PC-9 (cell line): ENCODE measurements around the gene PPP1R7. TPM values are rescaled to one million over a fixed set of nuclear protein-coding genes. Genes with fewer than 3 reads are reported as not detected.

Source experiments
- BruUV-seq: library from RNA; stranded (reverse); fragments of 400-500 nt; replicated peaks from 2 replicates; lab custom pipeline; 2021; lab: Mats Ljungman, UMichigan
- CTCF ChIA-PET: fragments of 300-600 bp; sonication (Branson Sonifier 250); formaldehyde crosslinking; loops from one replicate; lab custom pipeline; 2022; ENCODE audit warnings: antibody characterized with exemption; lab: Charles Lee
- POLR2A ChIA-PET: fragments of 300-600 bp; sonication (Branson Sonifier 250); formaldehyde crosslinking; loops from one replicate; lab custom pipeline; 2022; ENCODE audit warnings: antibody characterized with exemption; ENCODE audit not compliant: unreplicated experiment; lab: Charles Lee
- DNase-seq, 2 experiments: peaks; one replicate each; pipeline versions ENCODE4 v3.0.0 to v3.0.0-alpha.2; 2015 to 2022; ENCODE audit warnings: mixed read lengths in 1 of 2
- H2AFZ ChIP-seq: fragments of 200-600 bp; sonication (generic); 2 replicates; pipeline ENCODE4 v1.8.1; 2017; ENCODE audit warnings: antibody characterized with exemption
- H3F3A ChIP-seq: fragments of 200-600 bp; sonication (generic); 2 replicates; pipeline ENCODE4 v1.8.1; 2017; ENCODE audit warnings: antibody characterized with exemption, mild to moderate bottlenecking, low read depth; ENCODE audit not compliant: insufficient read depth
- H3K27ac ChIP-seq: fragments of 200-600 bp; sonication (generic); 2 replicates; pipeline ENCODE4 v1.6.1; 2016; ENCODE audit warnings: mixed run types
- H3K27me3 ChIP-seq: fragments of 200-600 bp; sonication (generic); 2 replicates; pipeline ENCODE4 v1.6.1; 2016; ENCODE audit warnings: low read depth, mixed run types; ENCODE audit not compliant: insufficient read depth
- H3K36me3 ChIP-seq: fragments of 200-600 bp; sonication (generic); 2 replicates; pipeline ENCODE4 v1.6.1; 2016; ENCODE audit warnings: low read depth, mixed run types
- H3K4me1 ChIP-seq: fragments of 200-600 bp; sonication (generic); replicated peaks from 2 replicates; pipeline ENCODE4 v1.6.1; 2016; ENCODE audit warnings: mixed run types; ENCODE audit not compliant: insufficient read depth
- H3K4me2 ChIP-seq: fragments of 200-600 bp; sonication (generic); 2 replicates; pipeline ENCODE4 v1.6.1; 2017; ENCODE audit warnings: mixed run types
- H3K4me3 ChIP-seq: fragments of 200-600 bp; sonication (generic); 2 replicates; pipeline ENCODE4 v1.6.1; 2016; ENCODE audit warnings: mixed run types
- H3K79me2 ChIP-seq: fragments of 200-600 bp; sonication (generic); 2 replicates; pipeline ENCODE4 v1.6.1; 2017; ENCODE audit warnings: low read depth, mixed run types
- H3K9me2 ChIP-seq: fragments of 200-600 bp; sonication (generic); 2 replicates; pipeline ENCODE4 v1.8.1; 2017; ENCODE audit warnings: mild to moderate bottlenecking; ENCODE audit not compliant: insufficient read depth
- H3K9me3 ChIP-seq: fragments of 200-600 bp; sonication (generic); 2 replicates; pipeline ENCODE4 v1.8.1; 2016; ENCODE audit warnings: low read depth; ENCODE audit not compliant: insufficient read depth
- H4K20me1 ChIP-seq: fragments of 200-600 bp; sonication (generic); 2 replicates; pipeline ENCODE4 v1.8.1; 2017; ENCODE audit not compliant: insufficient read depth
- CTCF ChIP-seq: fragments of 200-600 bp; sonication (generic); conservative IDR thresholded peaks from 2 replicates; pipeline ENCODE4 v1.6.1; 2017; ENCODE audit warnings: mixed run types, antibody characterized with exemption, mild to moderate bottlenecking, moderate library complexity
- EZH2 ChIP-seq: fragments of 200-600 bp; sonication (generic); IDR thresholded peaks from 2 replicates; pipeline ENCODE4 v1.8.0; 2017; ENCODE audit warnings: antibody characterized with exemption, low read depth
- intact Hi-C: fragments of 100-400 bp; cut with micrococcal nuclease; formaldehyde crosslinking; loops from one replicate; pipeline ENCODE4 v1.10.0; 2022; ENCODE audit not compliant: unreplicated experiment
- total RNA-seq: library from RNA; stranded (reverse); gene quantifications from 2 replicates; pipeline ENCODE4 v1.2.3, GENCODE V29; 2021

The PPP1R7 gene
- total RNA-seq, 1 experiment from 2014 or later = 113 TPM

DNA sequence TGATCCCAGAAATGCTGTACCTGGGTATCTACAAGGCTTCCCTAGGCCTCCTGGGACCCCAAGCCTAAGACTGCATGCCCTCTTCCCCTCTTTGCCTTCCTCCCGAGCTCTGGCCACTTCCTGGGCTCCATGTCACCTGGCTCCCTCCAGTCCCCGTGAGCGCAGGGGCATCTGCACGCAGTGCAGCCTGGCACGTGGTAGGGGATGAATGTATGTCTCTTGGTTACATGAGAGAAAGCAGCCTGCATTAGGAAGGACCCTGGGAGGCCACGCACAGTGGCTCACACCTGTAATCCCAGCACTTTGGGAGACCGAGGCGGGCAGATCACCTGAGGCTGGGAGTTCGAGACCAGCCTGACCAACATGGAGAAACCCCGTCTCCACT, 16.8 kb upstream of the PPP1R7 start:
- H3K4me1 ChIP-seq = no peaks in the 10 kb centered on the region
- no peaks in the 10 kb centered on the region for H4K20me1 ChIP-seq
- no peak overlapping the region for H3K27ac ChIP-seq
- no peak for DNase-seq
- H3K79me2 ChIP-seq = no peaks in the 10 kb centered on the region
- H3K4me3 ChIP-seq = no peak overlapping the region
- no peak for TF ChIP-seq EZH2
- TF ChIP-seq CTCF = no peak
- H3K27me3 ChIP-seq = no peaks in the 10 kb centered on the region
- BruUV-seq = no TSS peak
- H3F3A ChIP-seq = no peaks in the 10 kb centered on the region
- no peaks in the 10 kb centered on the region for H3K9me3 ChIP-seq
- ChIA-PET POLR2A (no interaction called here), CTCF (no interaction called here)
- intact Hi-C loops = no loop called here
- 0 out of 2 replicates have a peak, but pooled peaks cover 5% of the 10 kb centered on the region for H3K36me3 ChIP-seq
- no peak overlapping the region for H3K4me2 ChIP-seq
- no peak overlapping the region for H2AFZ ChIP-seq
- H3K9me2 ChIP-seq = no peaks in the 10 kb centered on the region

- Histone ChIP-seq H3K36me3 (0 out of 2 replicates have a peak, but pooled peaks cover 5% of the 10 kb centered on the region), H3K27ac (no peak overlapping the region), H3K4me3 (no peak overlapping the region), H3K4me1 (no peaks in the 10 kb centered on the region), H3K27me3 (no peaks in the 10 kb centered on the region), H3F3A (no peaks in the 10 kb centered on the region), H3K9me2 (no peaks in the 10 kb centered on the region), H4K20me1 (no peaks in the 10 kb centered on the region), H2AFZ (no peak overlapping the region), H3K4me2 (no peak overlapping the region), H3K79me2 (no peaks in the 10 kb centered on the region), H3K9me3 (no peaks in the 10 kb centered on the region)
- TF ChIP-seq CTCF (no peak), EZH2 (no peak)
- POLR2A ChIA-PET = no interaction called here
- CTCF ChIA-PET = no interaction called here
- no TSS peak for BruUV-seq
- intact Hi-C loops = no loop called here
- no peak for DNase-seq
These were observed 15.6 kb upstream of the PPP1R7 start for GRCh38 chr2:241134711-241135110.

DNA sequence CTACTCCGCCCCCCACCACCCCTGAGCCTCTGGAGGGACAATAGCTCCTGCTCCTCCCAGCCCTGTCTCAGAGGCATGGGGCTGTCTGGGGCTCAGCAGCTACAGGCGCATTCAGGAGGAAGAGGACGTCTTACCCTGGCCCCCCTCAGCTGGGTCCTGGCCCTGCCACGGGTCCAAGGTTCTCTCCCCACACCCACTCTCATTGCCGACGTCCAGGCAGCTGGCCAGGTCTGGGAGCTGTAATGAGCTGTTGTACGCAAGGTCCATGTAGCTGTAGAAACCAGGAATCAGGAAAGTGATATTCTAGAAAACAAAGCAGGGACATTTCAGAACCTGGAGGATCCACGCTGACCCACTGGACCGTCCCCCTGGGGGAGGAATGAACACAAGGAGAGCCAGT, 14.5 kb upstream of the PPP1R7 start:
- Histone ChIP-seq H3K9me2 (no peaks in the 10 kb centered on the region), H3K27ac (no peak overlapping the region), H3K4me3 (no peak overlapping the region), H3K36me3 (0 out of 2 replicates have a peak, but pooled peaks cover 5% of the 10 kb centered on the region), H2AFZ (no peak overlapping the region), H3K4me2 (no peak overlapping the region), H3K4me1 (no peaks in the 10 kb centered on the region), H3F3A (no peaks in the 10 kb centered on the region), H3K79me2 (no peaks in the 10 kb centered on the region), H4K20me1 (no peaks in the 10 kb centered on the region), H3K27me3 (no peaks in the 10 kb centered on the region), H3K9me3 (no peaks in the 10 kb centered on the region)
- ChIA-PET CTCF (no interaction called here), POLR2A (no interaction called here)
- intact Hi-C loops = no loop called here
- DNase-seq = no peak
- no TSS peak for BruUV-seq
- TF ChIP-seq EZH2 (no peak), CTCF (no peak)
